Cardiac muscle cell (in vitro differentiated cells and primary cell): ENCODE measurements around the gene DNAJC18. TPM values are rescaled to one million over a fixed set of nuclear protein-coding genes. Genes with fewer than 3 reads are reported as not detected.
"Not testable (repeated sequence)": the region's sequence is repeated elsewhere in the genome, so short reads cannot be mapped to it uniquely, and the experiment has no call there.

ENCODE experiments used
- DNase-seq, 2 donors: peaks; one replicate each; pipeline versions ENCODE4 v3.0.0 to v3.0.0-alpha.2; 2010 to 2017; ENCODE audit warnings: low read depth in 1 of 2, low spot score in 1 of 2
- H3K27ac ChIP-seq: fragments of 200-600 bp; sonication (generic); 2 replicates; pipeline ENCODE4 v1.5.1; 2016
- H3K27me3 ChIP-seq: fragments of 200-600 bp; sonication (generic); 2 replicates; pipeline ENCODE4 v1.6.0; 2016; ENCODE audit warnings: control low read depth
- H3K36me3 ChIP-seq: fragments of 200-600 bp; sonication (generic); 2 replicates; pipeline ENCODE4 v1.5.1; 2016; ENCODE audit warnings: control low read depth
- H3K4me1 ChIP-seq: fragments of 200-600 bp; sonication (generic); 2 replicates; pipeline ENCODE4 v1.8.1; 2017; ENCODE audit warnings: low read depth, mild to moderate bottlenecking, mixed run types
- H3K4me3 ChIP-seq: fragments of 200-600 bp; sonication (generic); 2 replicates; pipeline ENCODE4 v1.5.1; 2016; ENCODE audit warnings: mild to moderate bottlenecking
- H3K9me3 ChIP-seq: fragments of 200-600 bp; sonication (generic); 2 replicates; pipeline ENCODE4 v1.5.1; 2017; ENCODE audit warnings: low read depth, mild to moderate bottlenecking, control low read depth
- CTCF ChIP-seq: IDR thresholded peaks from 2 replicates; pipeline ENCODE4 v1.5.1; 2012; ENCODE audit warnings: low read depth, mild to moderate bottlenecking, low read length
- polyA plus RNA-seq: library from polyadenylated mRNA; unstranded; fragments of >200 nt; fragmentation: Nextera tagmentation; extraction: Ambion mirVana; gene quantifications from 2 replicates; pipeline ENCODE4 v1.2.1, GENCODE V29; 2016
- total RNA-seq: library from RNA; depleted of rRNA; stranded (reverse); fragments of >200 nt; gene quantifications from 2 replicates; pipeline ENCODE4 v1.2.3, GENCODE V29; 2016

The DNAJC18 gene
- total and polyA plus RNA-seq, 2 experiments from 2014 or later: 10.1 to 17.4 TPM

GRCh38 chr5:139445325-139446170 is 6.2 kb upstream of the DNAJC18 start:
- peak; percentile 64 to 89 for DNase-seq
- no peaks in the 10 kb centered on the region for H3K27me3 ChIP-seq
- peaks cover 24% of the 10 kb centered on the region for H3K4me1 ChIP-seq
- no peak overlapping the region for H3K4me3 ChIP-seq
- H3K9me3 ChIP-seq: no peaks in the 10 kb centered on the region
- H3K36me3 ChIP-seq: no peaks in the 10 kb centered on the region
- TF ChIP-seq CTCF: no peak
- H3K27ac ChIP-seq: peak overlapping the region; percentile 85

GRCh38 chr5:139443831-139444453 is 4.6 kb upstream of the DNAJC18 start:
- Histone ChIP-seq H3K27ac (no peak overlapping the region), H3K4me3 (no peak overlapping the region), H3K4me1 (peaks cover 28% of the 10 kb centered on the region), H3K9me3 (no peaks in the 10 kb centered on the region), H3K36me3 (no peaks in the 10 kb centered on the region), H3K27me3 (no peaks in the 10 kb centered on the region)
- TF ChIP-seq CTCF: no peak
- DNase-seq: peak in 1 of 2 donors; percentile 45

GRCh38 chr5:139440416-139440815 is 1.1 kb upstream of the DNAJC18 start:
- H3K36me3 ChIP-seq, H3K27ac ChIP-seq, H3K4me3 ChIP-seq, H3K4me1 ChIP-seq, DNase-seq, H3K9me3 ChIP-seq, H3K27me3 ChIP-seq: not testable (repeated sequence)

GRCh38 chr5:139438707-139439012 is 665 bp downstream of the DNAJC18 start:
- DNase-seq: no peak
- peaks cover 4% of the 10 kb centered on the region for H3K4me1 ChIP-seq
- peak overlapping the region; percentile 76 for H3K4me3 ChIP-seq
- H3K27me3 ChIP-seq: no peaks in the 10 kb centered on the region
- H3K36me3 ChIP-seq: peaks cover 19% of the 10 kb centered on the region
- H3K27ac ChIP-seq: peak overlapping the region; percentile 95
- TF ChIP-seq CTCF: no peak
- no peaks in the 10 kb centered on the region for H3K9me3 ChIP-seq

GRCh38 chr5:139435676-139436075 is 3.6 kb downstream of the DNAJC18 start:
- Histone ChIP-seq H3K4me3 (no peak overlapping the region), H3K27me3 (no peaks in the 10 kb centered on the region), H3K9me3 (no peaks in the 10 kb centered on the region), H3K4me1 (peaks cover 4% of the 10 kb centered on the region), H3K36me3 (peaks cover 32% of the 10 kb centered on the region), H3K27ac (no peak overlapping the region)
- DNase-seq: no peak
- TF ChIP-seq CTCF: no peak

- Histone ChIP-seq H3K27me3 (no peaks in the 10 kb centered on the region), H3K27ac (no peak overlapping the region), H3K9me3 (no peaks in the 10 kb centered on the region), H3K36me3 (peaks cover 39% of the 10 kb centered on the region), H3K4me3 (no peak overlapping the region), H3K4me1 (no peaks in the 10 kb centered on the region)
- DNase-seq: no peak
- no peak for TF ChIP-seq CTCF
Observed at GRCh38 chr5:139431706-139432105, 7.6 kb downstream of the DNAJC18 start.
